SH-SY5Y (cell line): ENCODE measurements around the gene MBD2.

Experiments used
- GATA2 ChIP-seq: IDR thresholded peaks from 2 replicates; pipeline ENCODE4 v1.6.1; 2011; ENCODE audit warnings: mild to moderate bottlenecking, low read depth, low read length
- GATA3 ChIP-seq: IDR thresholded peaks from 2 replicates; pipeline ENCODE4 v1.6.1; 2011; ENCODE audit warnings: low read depth, mild to moderate bottlenecking, low read length, moderate library complexity

- TF ChIP-seq GATA2 (no peak), GATA3 (no peak)
These were observed 3.9 kb upstream of the MBD2 start for GRCh38 chr18:54228364-54228763.
